NCI-H2227 (cell line): Measurements from ENCODE around the gene TLE1.

Experiments
- DNase-seq: peaks from one replicate; lab custom pipeline; 2025; ENCODE audit not compliant: unreplicated experiment; lab: John Stamatoyannopoulos, UW

The TLE1 gene

GRCh38 chr9:81686614-81687520 lies 2.5 kb downstream of the TLE1 start:
- peak; percentile 75 for DNase-seq

DNA sequence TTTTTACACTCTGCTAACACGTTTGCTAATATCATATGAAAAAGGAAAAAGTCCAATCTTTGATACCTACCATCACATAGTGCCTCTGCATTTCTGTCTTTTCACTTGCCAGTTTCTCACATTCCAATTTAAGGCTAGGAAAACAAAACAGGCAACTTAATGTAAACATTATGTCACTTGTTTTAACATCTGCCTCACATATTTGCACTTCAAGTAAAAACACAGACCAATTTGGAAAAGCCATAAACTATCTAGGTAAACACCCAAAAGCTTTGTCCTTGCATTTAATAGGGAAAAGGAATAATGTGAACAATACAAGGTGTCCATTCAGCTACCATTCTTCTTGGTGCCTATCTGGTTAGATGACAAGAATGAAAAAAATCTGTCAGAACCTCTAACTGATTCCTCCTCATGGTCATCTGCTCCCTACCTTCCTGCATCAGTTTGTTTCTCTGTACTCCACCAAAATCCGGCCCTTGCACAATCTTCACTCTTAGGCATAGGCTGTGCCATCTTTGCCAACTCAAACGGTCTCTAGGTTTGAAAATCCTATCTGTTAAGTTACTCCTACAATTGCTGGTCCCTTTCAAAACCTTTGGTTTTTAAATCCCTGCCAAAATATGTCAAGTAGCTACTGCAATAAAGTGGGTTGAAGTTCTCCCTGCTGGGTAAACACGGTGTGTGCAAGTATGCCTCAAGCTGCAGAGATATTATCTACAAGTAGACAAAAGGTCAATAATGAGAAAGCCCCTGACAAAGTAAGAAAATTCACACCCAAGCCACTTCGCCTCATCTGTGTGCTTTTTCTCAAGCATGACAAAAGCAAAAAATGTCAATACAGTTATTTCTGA lies 3.4 kb downstream of the TLE1 start:
- DNase-seq = no peak

GRCh38 chr9:81684635-81685034 lies 4.7 kb downstream of the TLE1 start:
- DNase-seq = no peak

DNA sequence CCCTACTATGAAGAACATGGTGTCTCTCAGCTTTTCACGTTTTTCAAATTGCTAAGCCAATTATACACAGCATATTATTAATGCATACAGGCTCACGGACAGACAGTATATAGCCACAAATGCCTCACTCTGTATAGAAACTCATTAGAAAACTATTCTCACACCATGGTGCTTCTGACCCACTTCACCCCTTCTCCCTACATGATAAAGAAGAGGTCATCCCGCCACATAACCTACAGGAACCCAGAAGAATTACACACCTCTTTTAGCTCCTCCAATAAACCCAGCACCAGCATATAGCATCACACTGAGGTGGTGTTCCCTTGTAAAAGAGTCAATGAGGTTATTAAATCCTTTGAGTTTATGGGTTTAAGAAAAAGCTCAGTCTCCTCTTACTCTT lies 5.6 kb downstream of the TLE1 start:
- peak; percentile 90 for DNase-seq

DNA sequence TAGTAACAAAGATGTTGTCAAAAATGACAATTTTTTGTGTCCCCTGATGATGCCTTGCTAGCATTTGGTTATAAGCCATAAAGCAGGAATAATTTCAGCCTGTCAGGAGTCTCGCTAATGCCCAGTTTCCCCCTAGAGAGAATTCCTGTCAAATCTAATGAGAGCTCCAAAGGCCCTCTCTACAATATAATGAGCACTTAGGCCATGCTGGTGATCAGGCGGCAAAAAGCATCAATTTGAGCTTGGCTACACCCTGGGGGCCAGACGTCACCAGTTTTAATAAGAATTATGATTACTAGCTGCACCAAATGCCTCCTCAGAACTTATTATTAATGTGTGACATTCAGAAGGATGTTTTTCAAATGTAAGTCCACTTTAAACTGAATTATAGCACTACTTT lies 6.1 kb downstream of the TLE1 start:
- DNase-seq = peak; percentile 90

- no peak for DNase-seq
Measured at GRCh38 chr9:81682797-81683196, 6.5 kb downstream of the TLE1 start.

DNA sequence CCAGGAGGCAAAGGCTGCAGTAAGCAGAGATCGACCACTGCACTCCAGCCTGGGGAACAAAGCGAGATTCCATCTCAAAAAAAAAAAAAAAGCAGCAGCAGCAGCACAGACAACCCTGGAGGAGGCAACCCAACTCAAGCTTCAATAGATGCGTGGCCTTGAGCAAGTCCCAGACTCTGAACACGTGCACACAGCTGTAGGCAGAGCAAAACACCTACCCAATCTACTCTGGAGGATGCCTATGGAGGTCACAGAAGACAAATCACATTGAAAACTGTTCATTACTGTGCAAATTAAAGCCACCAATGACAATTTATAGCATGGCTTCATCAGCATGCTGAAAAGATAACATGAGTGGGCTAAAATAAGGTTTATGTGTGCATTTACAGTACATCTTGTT lies 7.2 kb downstream of the TLE1 start:
- no peak for DNase-seq

GRCh38 chr9:81680506-81680905 lies 8.8 kb downstream of the TLE1 start:
- no peak for DNase-seq

DNA sequence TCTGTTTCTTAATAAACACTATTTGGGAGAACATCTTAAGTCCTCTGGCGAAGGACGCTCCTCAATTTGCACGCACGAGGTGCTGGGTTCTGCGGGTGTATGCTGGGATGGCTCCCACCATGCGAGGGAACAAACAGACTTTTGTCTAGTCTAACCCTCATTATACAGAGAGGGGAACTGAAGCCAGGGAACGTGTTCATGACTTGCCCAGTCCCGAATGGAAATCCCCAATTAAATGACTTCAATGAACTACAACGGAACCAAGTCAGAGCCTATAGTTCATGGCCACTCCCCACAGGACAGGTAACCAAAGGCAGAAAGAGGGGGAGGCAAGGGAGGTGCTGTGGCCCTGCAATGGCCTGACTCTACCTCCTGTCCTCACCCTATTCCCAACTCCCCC lies 9.3 kb downstream of the TLE1 start:
- DNase-seq = no peak

DNA sequence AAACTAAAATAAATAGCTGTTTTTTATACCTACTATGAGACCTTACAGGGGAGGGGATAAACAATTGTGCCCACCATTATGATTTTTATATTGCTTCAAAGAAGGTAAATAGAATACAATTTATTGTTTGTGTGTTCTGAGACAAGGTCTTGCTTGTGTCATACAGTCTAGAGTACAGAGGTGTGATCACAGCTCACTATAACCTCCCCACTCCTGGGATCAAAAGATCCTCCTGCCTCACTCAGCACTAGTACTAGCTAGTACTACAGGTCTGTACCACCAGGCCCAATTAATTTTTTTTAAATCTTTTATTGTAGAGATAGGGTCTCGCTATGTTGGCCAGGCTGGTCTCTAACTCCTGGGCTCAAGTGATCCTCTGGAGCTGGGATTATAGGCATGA lies 11.3 kb downstream of the TLE1 start:
- DNase-seq = no peak

GRCh38 chr9:81676395-81676794 lies 13.0 kb downstream of the TLE1 start:
- DNase-seq = no peak

- no peak for DNase-seq
Measured at GRCh38 chr9:81673310-81673709, 16.0 kb downstream of the TLE1 start.

DNA sequence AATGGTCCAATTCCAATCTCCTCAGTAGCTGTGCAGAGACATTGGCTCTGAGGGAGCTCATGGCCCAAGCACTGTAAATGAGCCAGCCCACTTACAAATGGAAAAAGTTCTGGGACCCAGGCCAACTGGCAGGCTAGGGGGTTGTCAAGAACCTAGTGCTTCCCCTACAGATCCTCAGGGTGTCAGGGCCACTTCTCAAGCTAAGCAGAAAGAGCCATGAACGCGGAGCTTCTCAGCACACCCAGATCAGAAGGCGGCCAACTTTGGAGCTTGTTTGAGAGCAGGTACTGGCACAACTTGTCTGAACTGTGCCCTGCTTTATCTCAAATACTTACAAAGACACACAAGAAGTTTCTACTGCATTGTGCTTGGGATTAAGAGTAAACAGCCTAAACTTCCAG lies 17.5 kb downstream of the TLE1 start:
- DNase-seq = no peak

- DNase-seq = no peak
Measured at GRCh38 chr9:81669866-81670265, 19.5 kb downstream of the TLE1 start.

GRCh38 chr9:81669041-81669651 lies 20.2 kb downstream of the TLE1 start:
- peak; percentile 59 for DNase-seq

DNA sequence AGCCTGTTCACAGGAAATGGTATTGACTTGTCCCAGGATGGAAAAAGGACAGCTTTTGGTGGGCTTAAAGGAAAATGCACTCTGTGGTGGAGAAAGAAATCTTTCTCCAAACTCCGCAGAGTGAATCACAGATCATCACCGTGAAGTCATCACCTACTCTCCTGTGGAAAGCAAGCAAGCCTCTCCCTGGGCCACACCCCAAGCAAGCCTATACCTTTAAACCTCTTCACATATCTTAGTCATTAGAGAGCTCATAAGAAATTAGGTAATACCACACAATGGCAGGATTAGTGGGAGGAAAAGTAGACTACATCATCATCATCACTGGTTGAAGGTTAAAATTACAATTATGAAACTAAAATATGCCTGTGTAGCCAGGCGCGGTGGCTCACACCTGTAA lies 23.2 kb downstream of the TLE1 start:
- DNase-seq = no peak

DNA sequence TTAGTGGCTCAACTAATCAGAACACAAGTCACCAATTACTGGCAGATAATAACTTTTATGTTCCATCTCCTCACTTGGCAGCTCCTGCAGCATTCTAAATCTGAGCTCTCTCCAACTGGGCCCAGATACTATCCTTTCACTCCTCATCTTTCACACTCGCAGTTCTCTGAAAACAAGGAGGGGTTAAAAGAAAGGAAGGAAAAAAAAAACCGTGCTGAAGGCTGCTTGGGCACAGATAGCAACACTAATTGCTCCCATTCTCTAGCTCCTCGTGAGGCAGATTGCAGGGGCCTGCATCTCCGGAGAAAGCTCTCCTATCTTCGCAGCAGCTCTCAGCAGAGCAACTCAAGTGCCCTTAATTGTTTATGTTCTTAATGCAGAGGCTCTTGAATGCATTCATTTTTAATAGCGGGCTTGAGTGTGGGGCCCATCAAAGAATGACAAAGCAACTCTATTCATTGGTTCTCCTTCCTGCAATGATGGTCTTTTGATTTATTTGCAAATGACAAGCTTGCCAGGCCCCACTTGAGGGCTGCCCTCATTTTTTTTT lies 23.9 kb downstream of the TLE1 start:
- peak; percentile 86 for DNase-seq

GRCh38 chr9:81664638-81665222 lies 24.6 kb downstream of the TLE1 start:
- no peak for DNase-seq

- DNase-seq = peak; percentile 52
Measured at GRCh38 chr9:81661339-81661738, 28.0 kb downstream of the TLE1 start.

DNA sequence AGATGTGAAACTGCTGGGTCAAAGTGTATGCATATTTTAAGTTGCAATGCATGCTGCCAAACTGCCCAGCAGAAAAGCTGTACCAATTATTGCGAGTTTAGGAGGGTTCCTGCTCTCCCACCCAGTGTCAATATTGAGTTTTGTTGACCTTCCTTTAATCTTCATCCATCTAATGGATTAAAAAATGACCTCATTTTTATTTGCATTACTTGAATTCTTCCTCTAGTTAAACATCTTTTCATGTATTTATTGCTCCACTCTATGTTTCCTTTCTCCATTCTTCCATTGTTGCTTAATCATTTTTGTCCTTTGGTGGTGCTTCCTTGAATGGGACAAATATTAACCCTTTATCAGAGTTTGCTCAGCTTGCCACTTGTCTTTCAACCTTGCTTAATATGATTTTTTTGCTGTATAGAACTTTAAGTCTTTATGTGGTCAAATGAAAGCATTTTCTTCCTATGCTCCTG lies 32.4 kb downstream of the TLE1 start:
- no peak for DNase-seq

DNA sequence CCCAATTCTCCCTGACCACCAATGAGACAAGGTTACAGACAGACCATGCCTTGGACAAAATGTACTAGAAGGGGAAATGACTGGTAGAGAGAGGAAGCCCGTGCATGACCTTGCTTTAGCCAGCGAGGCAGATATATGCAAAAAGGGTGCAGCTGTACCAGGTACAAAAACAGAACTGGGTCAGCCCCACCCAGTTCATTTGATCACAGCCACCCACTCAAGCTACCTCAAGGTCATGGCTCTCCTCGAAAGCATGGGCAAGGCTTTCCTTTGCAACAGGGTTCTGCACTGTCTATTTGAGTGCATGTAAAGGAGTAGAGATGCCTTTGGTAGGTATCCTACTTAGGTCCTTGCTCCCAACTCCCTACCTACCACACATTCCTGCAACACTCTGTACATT lies 33.3 kb downstream of the TLE1 start:
- DNase-seq = no peak
